PC-3 (cell line): Measurements from ENCODE around the gene BRPF1. TPM values are rescaled to one million over a fixed set of nuclear protein-coding genes. Genes with fewer than 3 reads are reported as not detected.

Experiments
- ATAC-seq: fragments of 200-7000 bp; cut with Tn5 transposase; 2 replicates; pipeline ENCODE4 v1.9.1; 2020; ENCODE audit warnings: mild to moderate bottlenecking, moderate library complexity
- Bru-seq: library from RNA; stranded (reverse); fragments of 400-500 nt; gene quantifications from one replicate; lab custom pipeline; 2021; lab: Mats Ljungman, UMichigan
- BruChase-seq, 2 experiments: library from RNA; stranded (reverse); fragments of 400-500 nt; gene quantifications; one replicate each; lab custom pipeline; 2021; lab: Mats Ljungman, UMichigan
- BruUV-seq: library from RNA; stranded (reverse); fragments of 400-500 nt; replicated peaks from 2 replicates; lab custom pipeline; 2021; lab: Mats Ljungman, UMichigan
- CTCF ChIA-PET: fragments of 300-600 bp; sonication (Branson Sonifier 250); formaldehyde crosslinking; loops from one replicate; lab custom pipeline; 2022; ENCODE audit warnings: antibody characterized with exemption; lab: Charles Lee
- POLR2A ChIA-PET: fragments of 300-600 bp; sonication (Branson Sonifier 250); formaldehyde crosslinking; loops from one replicate; lab custom pipeline; 2022; ENCODE audit warnings: antibody characterized with exemption; ENCODE audit not compliant: unreplicated experiment; lab: Charles Lee
- DNase-seq: peaks from one replicate; pipeline ENCODE4 v3.0.0-alpha.2; 2015
- H2AFZ ChIP-seq: fragments of 300-600 bp; sonication (generic); 2 replicates; pipeline ENCODE4 v1.6.0; 2016; ENCODE audit warnings: antibody characterized with exemption, low read length
- H3F3A ChIP-seq: fragments of 300-600 bp; sonication (generic); one replicate; pipeline ENCODE4 v1.6.0; 2017; ENCODE audit warnings: antibody characterized with exemption, low read length, control low read depth, mild to moderate bottlenecking; ENCODE audit not compliant: unreplicated experiment
- H3K27ac ChIP-seq: fragments of 300-600 bp; sonication (generic); 2 replicates; pipeline ENCODE4 v1.5.1; 2016; ENCODE audit warnings: mild to moderate bottlenecking, low read length
- H3K27me3 ChIP-seq: fragments of 300-600 bp; sonication (generic); 2 replicates; pipeline ENCODE4 v1.6.1; 2016; ENCODE audit warnings: low read length, mixed read lengths
- H3K36me3 ChIP-seq: fragments of 300-600 bp; sonication (generic); 2 replicates; pipeline ENCODE4 v1.6.1; 2016; ENCODE audit warnings: low read depth, mixed run types, low read length, mixed read lengths
- H3K4me1 ChIP-seq: fragments of 300-600 bp; sonication (generic); 2 replicates; pipeline ENCODE4 v1.5.1; 2016; ENCODE audit warnings: low read length; ENCODE audit not compliant: insufficient read depth
- H3K4me2 ChIP-seq: fragments of 300-600 bp; sonication (generic); 2 replicates; pipeline ENCODE4 v1.6.0; 2016; ENCODE audit warnings: low read length
- H3K4me3 ChIP-seq: fragments of 300-600 bp; sonication (generic); 2 replicates; pipeline ENCODE4 v1.5.1; 2016; ENCODE audit warnings: mild to moderate bottlenecking, low read length, mixed read lengths
- H3K79me2 ChIP-seq: fragments of 300-600 bp; sonication (generic); 2 replicates; pipeline ENCODE4 v1.6.1; 2017; ENCODE audit warnings: low read length, mixed read lengths
- H3K9ac ChIP-seq: fragments of 300-600 bp; sonication (generic); 2 replicates; pipeline ENCODE4 v1.6.0; 2016; ENCODE audit warnings: mild to moderate bottlenecking, low read length
- H3K9me2 ChIP-seq: fragments of 300-600 bp; sonication (generic); replicated peaks from 2 replicates; pipeline ENCODE4 v1.6.1; 2016; ENCODE audit warnings: mixed run types, low read length, mixed read lengths
- H3K9me3 ChIP-seq: fragments of 300-600 bp; sonication (generic); 2 replicates; pipeline ENCODE4 v1.6.1; 2016; ENCODE audit warnings: low read length, mixed read lengths
- H4K20me1 ChIP-seq: fragments of 300-600 bp; sonication (generic); 2 replicates; pipeline ENCODE4 v1.6.1; 2016; ENCODE audit warnings: low read length, mixed read lengths
- CTCF ChIP-seq: fragments of 300-600 bp; sonication (generic); conservative IDR thresholded peaks from 2 replicates; pipeline ENCODE4 v1.5.1; 2017; ENCODE audit warnings: antibody characterized with exemption, low read depth, mild to moderate bottlenecking, low read length
- EZH2 ChIP-seq: fragments of 300-600 bp; sonication (generic); IDR thresholded peaks from one replicate; pipeline ENCODE4 v1.6.1; 2017; ENCODE audit warnings: antibody characterized with exemption, mild to moderate bottlenecking, low read length; ENCODE audit not compliant: unreplicated experiment
- EZH2phosphoT487 ChIP-seq: fragments of 300-600 bp; sonication (generic); IDR thresholded peaks from 2 replicates; pipeline ENCODE4 v1.6.1; 2018; ENCODE audit warnings: mild to moderate bottlenecking, antibody characterized with exemption, low read length, borderline replicate concordance
- intact Hi-C: fragments of 100-400 bp; cut with micrococcal nuclease; formaldehyde crosslinking; loops from 2 replicates; pipeline ENCODE4 v1.9.0; 2023
- long read RNA-seq: library from polyadenylated mRNA; unstranded; transcript quantifications from one replicate; pipeline ENCODE4 v2.0.0, GENCODE V29; 2021; ENCODE audit not compliant: unreplicated experiment
- total RNA-seq: library from RNA; depleted of rRNA; stranded (reverse); fragments of >200 nt; gene quantifications from 2 replicates; pipeline ENCODE4 v1.2.3, GENCODE V29; 2014; rRNA removed

Gene BRPF1, protein sequence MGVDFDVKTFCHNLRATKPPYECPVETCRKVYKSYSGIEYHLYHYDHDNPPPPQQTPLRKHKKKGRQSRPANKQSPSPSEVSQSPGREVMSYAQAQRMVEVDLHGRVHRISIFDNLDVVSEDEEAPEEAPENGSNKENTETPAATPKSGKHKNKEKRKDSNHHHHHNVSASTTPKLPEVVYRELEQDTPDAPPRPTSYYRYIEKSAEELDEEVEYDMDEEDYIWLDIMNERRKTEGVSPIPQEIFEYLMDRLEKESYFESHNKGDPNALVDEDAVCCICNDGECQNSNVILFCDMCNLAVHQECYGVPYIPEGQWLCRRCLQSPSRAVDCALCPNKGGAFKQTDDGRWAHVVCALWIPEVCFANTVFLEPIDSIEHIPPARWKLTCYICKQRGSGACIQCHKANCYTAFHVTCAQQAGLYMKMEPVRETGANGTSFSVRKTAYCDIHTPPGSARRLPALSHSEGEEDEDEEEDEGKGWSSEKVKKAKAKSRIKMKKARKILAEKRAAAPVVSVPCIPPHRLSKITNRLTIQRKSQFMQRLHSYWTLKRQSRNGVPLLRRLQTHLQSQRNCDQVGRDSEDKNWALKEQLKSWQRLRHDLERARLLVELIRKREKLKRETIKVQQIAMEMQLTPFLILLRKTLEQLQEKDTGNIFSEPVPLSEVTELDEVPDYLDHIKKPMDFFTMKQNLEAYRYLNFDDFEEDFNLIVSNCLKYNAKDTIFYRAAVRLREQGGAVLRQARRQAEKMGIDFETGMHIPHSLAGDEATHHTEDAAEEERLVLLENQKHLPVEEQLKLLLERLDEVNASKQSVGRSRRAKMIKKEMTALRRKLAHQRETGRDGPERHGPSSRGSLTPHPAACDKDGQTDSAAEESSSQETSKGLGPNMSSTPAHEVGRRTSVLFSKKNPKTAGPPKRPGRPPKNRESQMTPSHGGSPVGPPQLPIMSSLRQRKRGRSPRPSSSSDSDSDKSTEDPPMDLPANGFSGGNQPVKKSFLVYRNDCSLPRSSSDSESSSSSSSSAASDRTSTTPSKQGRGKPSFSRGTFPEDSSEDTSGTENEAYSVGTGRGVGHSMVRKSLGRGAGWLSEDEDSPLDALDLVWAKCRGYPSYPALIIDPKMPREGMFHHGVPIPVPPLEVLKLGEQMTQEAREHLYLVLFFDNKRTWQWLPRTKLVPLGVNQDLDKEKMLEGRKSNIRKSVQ (N-terminal part only)
- total RNA-seq (27.0 and 29.8 TPM in 2 replicates), Bru-seq, nascent RNA (percentile 76 among the genes with signal in this experiment), BruChase-seq, experiment 1, labeled RNA remaining after a 6-hour chase (percentile 90 among the genes with signal in this experiment), BruChase-seq, experiment 2, labeled RNA remaining after a 2-hour chase (percentile 88 among the genes with signal in this experiment)
- long read RNA-seq, full-length matches to known transcripts = 3 of 30 reads
- long read RNA-seq, partial matches to known transcripts = 17 of 30 reads
- long read RNA-seq, other reads (novel, unspliced or antisense) = 10 of 30 reads

GRCh38 chr3:9731206-9732079, at the start of gene BRPF1:
Gene BRPF1, plus strand, starts transcription at chr3:9731735. Its CDS starts 2,406 bp downstream, at chr3:9734141.
- H4K20me1 ChIP-seq = peaks cover 13% of the 10 kb centered on the region
- peak within 1 kb of the TSS; percentile 99 for H3K9ac ChIP-seq
- intact Hi-C loops = loop anchor here (1.0 to 5.0 kb wide), 4 partner anchors 15 to 769 kb away; partner anchors contain the start of genes OGG1, RAD18 and TADA3
- no TSS peak for BruUV-seq
- ChIA-PET CTCF (interaction anchor here (0.9 to 1.3 kb wide), 2 partner anchors 13 to 15 kb away, joined by 3 to 6 read pairs; no protein-coding TSS in a partner anchor), POLR2A (interaction anchor here (0.5 to 0.8 kb wide), 2 partner anchors 19 to 260 kb away, joined by 3 to 6 read pairs; no protein-coding TSS in a partner anchor)
- peak within 1 kb of the TSS; percentile 97 for H3K4me2 ChIP-seq
- peaks cover 15% of the 10 kb centered on the region for H3K36me3 ChIP-seq
- ATAC-seq (peak; percentile 96), DNase-seq (peak; percentile 98)
- peak within 1 kb of the TSS; percentile 89 for H3K4me3 ChIP-seq
- no peaks in the 10 kb centered on the region for H3K9me2 ChIP-seq
- H3K4me1 ChIP-seq = peaks cover 23% of the 10 kb centered on the region
- no peaks in the 10 kb centered on the region for H3K27me3 ChIP-seq
- H3K27ac ChIP-seq = peak within 1 kb of the TSS; percentile 92
- TF ChIP-seq EZH2 (no peak), CTCF (no peak), EZH2phosphoT487 (no peak)
- peaks cover 39% of the 10 kb centered on the region for H3K79me2 ChIP-seq
- H3K9me3 ChIP-seq = no peaks in the 10 kb centered on the region
- peak within 1 kb of the TSS; percentile 97 for H2AFZ ChIP-seq
- H3F3A ChIP-seq = no peaks in the 10 kb centered on the region

- DNase-seq = no peak
- no TSS peak for BruUV-seq
- H3K9me3 ChIP-seq = no peaks in the 10 kb centered on the region
- H3K27ac ChIP-seq = no peak overlapping the region
- H3K27me3 ChIP-seq = no peaks in the 10 kb centered on the region
- peaks cover 29% of the 10 kb centered on the region; the same call in 1 of the 2 replicates for H3K36me3 ChIP-seq
- no peaks in the 10 kb centered on the region for H4K20me1 ChIP-seq
- ChIA-PET POLR2A (no interaction called here), CTCF (no interaction called here)
- intact Hi-C loops = no loop called here
- TF ChIP-seq CTCF (no peak), EZH2phosphoT487 (no peak), EZH2 (no peak)
- H3K4me1 ChIP-seq = peaks cover 3% of the 10 kb centered on the region
- H3K79me2 ChIP-seq = no peaks in the 10 kb centered on the region
- no peak for ATAC-seq
- no peak overlapping the region for H3K4me3 ChIP-seq
- H3K9ac ChIP-seq = no peak overlapping the region
- no peak overlapping the region for H3K4me2 ChIP-seq
- no peak overlapping the region for H2AFZ ChIP-seq
- H3K9me2 ChIP-seq = no peaks in the 10 kb centered on the region
- H3F3A ChIP-seq = no peaks in the 10 kb centered on the region
Observed at GRCh38 chr3:9682096-9682495, 49.4 kb upstream of the BRPF1 start.
